GM12892 (cell line): ENCODE data around the gene NR0B2.

Experiments
- POLR2A ChIP-seq: IDR thresholded peaks from 2 replicates; pipeline ENCODE4 v1.6.1; 2011; ENCODE audit warnings: low read depth, low read length, control low read depth
- POLR2AphosphoS5 ChIP-seq: IDR thresholded peaks from 2 replicates; pipeline ENCODE4 v1.6.1; 2011; ENCODE audit warnings: low read depth, low read length, control low read depth
- TAF1 ChIP-seq: IDR thresholded peaks from 2 replicates; pipeline ENCODE4 v1.6.1; 2011; ENCODE audit warnings: low read depth, mild to moderate bottlenecking, control low read depth, low read length, borderline replicate concordance

GRCh38 chr1:26912147-26912490 lies 1.7 kb downstream of the NR0B2 start:
- TF ChIP-seq POLR2A: no peak
- TF ChIP-seq POLR2AphosphoS5: no peak
- TF ChIP-seq TAF1: no peak
